Loucy (cell line): ENCODE data around the gene PDE8A.

Experiments used
- H2AFZ ChIP-seq: fragments of 200-600 bp; sonication (generic); 2 replicates; pipeline ENCODE4 v1.6.0; 2016; ENCODE audit warnings: antibody characterized with exemption, mild to moderate bottlenecking, low read length, moderate library complexity
- H3F3A ChIP-seq: fragments of 200-600 bp; 2 replicates; pipeline ENCODE4 v1.6.0; 2016; ENCODE audit warnings: antibody characterized with exemption, low read depth, mild to moderate bottlenecking
- H3K27me3 ChIP-seq: fragments of 200-600 bp; sonication (generic); 2 replicates; pipeline ENCODE4 v1.6.1; 2014; ENCODE audit warnings: low read length, mild to moderate bottlenecking; ENCODE audit not compliant: insufficient read depth, poor library complexity, severe bottlenecking
- H3K36me3 ChIP-seq: fragments of 200-600 bp; sonication (generic); 2 replicates; pipeline ENCODE4 v1.6.1; 2016; ENCODE audit warnings: low read length; ENCODE audit not compliant: insufficient read depth
- H3K4me1 ChIP-seq: fragments of 200-600 bp; sonication (generic); 2 replicates; pipeline ENCODE4 v1.5.1; 2014; ENCODE audit warnings: low read length, mild to moderate bottlenecking; ENCODE audit not compliant: insufficient read depth, poor library complexity, severe bottlenecking
- H3K4me2 ChIP-seq: fragments of 200-600 bp; sonication (generic); 2 replicates; pipeline ENCODE4 v1.6.0; 2014; ENCODE audit warnings: antibody characterized with exemption, low read length, low read depth, mild to moderate bottlenecking; ENCODE audit not compliant: poor library complexity, severe bottlenecking
- H3K4me3 ChIP-seq: fragments of 200-600 bp; sonication (generic); 2 replicates; pipeline ENCODE4 v1.5.1; 2014; ENCODE audit warnings: low read length, mild to moderate bottlenecking, mixed read lengths; ENCODE audit not compliant: poor library complexity, severe bottlenecking
- H3K79me2 ChIP-seq: fragments of 200-600 bp; sonication (generic); 2 replicates; pipeline ENCODE4 v1.6.1; 2014; ENCODE audit warnings: low read length; ENCODE audit not compliant: insufficient read depth
- H3K9ac ChIP-seq: fragments of 200-600 bp; sonication (generic); 2 replicates; pipeline ENCODE4 v1.6.0; 2014; ENCODE audit warnings: mild to moderate bottlenecking, low read depth, low read length, moderate library complexity; ENCODE audit not compliant: poor library complexity, severe bottlenecking
- H3K9me2 ChIP-seq: fragments of 200-600 bp; sonication (generic); replicated peaks from 2 replicates; pipeline ENCODE4 v1.6.1; 2016; ENCODE audit warnings: low read depth, low read length, mixed read lengths
- H3K9me3 ChIP-seq: fragments of 200-600 bp; sonication (generic); 2 replicates; pipeline ENCODE4 v1.6.1; 2014; ENCODE audit warnings: mild to moderate bottlenecking, antibody characterized with exemption, low read length, low read depth; ENCODE audit not compliant: insufficient read depth
- H4K20me1 ChIP-seq: fragments of 200-600 bp; sonication (generic); 2 replicates; pipeline ENCODE4 v1.6.0; 2014; ENCODE audit warnings: antibody characterized with exemption, low read length, mild to moderate bottlenecking; ENCODE audit not compliant: insufficient read depth, poor library complexity, severe bottlenecking
- CTCF ChIP-seq: fragments of 200-600 bp; sonication (generic); conservative IDR thresholded peaks from 2 replicates; pipeline ENCODE4 v1.5.1; 2014; ENCODE audit warnings: mild to moderate bottlenecking, antibody characterized with exemption, low read length
- EZH2phosphoT487 ChIP-seq: fragments of 200-600 bp; IDR thresholded peaks from 2 replicates; pipeline ENCODE4 v1.6.1; 2018; ENCODE audit warnings: antibody characterized with exemption, mild to moderate bottlenecking, moderate library complexity, borderline replicate concordance

Gene PDE8A

DNA sequence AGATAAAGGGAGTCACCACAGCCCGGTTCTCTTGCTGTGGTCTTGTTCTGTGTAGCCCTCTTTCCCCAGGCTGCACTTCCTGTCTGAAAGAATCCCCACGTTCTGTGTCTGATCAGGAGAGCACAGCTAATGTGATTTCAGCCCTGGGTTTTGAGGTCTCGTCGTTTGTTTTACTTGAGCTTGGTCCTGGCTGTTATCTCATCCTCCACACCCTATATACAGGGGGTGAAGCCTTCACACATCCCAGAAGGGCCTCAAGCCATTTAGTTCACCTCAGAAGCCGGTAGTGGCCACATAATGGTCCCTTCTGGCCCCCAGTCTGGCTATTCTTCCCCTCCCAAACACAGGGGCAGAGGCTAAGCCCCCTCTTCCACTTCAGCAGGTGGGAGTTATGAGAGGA is 115.6 kb downstream of the PDE8A start:
- no peaks in the 10 kb centered on the region for H3K9me3 ChIP-seq
- H3K4me1 ChIP-seq: peaks cover 22% of the 10 kb centered on the region
- no peak overlapping the region for H3K9ac ChIP-seq
- no peak overlapping the region for H2AFZ ChIP-seq
- H3K9me2 ChIP-seq: no peaks in the 10 kb centered on the region
- no peaks in the 10 kb centered on the region for H4K20me1 ChIP-seq
- H3K4me3 ChIP-seq: no peak overlapping the region
- H3K4me2 ChIP-seq: no peak overlapping the region
- no peaks in the 10 kb centered on the region for H3K27me3 ChIP-seq
- H3F3A ChIP-seq: no peaks in the 10 kb centered on the region
- no peaks in the 10 kb centered on the region for H3K79me2 ChIP-seq
- TF ChIP-seq EZH2phosphoT487: no peak
- peaks cover 19% of the 10 kb centered on the region; the same call in 1 of the 2 replicates for H3K36me3 ChIP-seq

DNA sequence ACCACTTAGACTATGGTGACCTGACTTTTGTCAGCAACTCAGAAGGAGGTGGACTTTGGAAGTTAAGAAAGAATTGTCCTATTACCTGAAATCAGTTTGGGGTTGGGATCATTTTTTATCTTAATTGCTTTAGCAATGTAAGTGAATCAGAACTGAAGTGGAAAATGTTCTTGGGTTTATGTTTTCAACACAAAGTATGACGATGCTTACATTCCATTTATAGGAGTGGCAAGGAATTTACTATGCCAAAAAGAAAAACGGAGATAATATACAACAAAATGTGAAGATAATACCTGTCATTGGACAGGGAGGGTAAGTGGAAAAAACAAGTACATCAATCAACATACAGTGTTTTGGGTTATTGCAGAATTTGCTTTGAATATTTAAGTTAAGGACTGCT is 116.1 kb downstream of the PDE8A start:
- H3K4me2 ChIP-seq: no peak overlapping the region

DNA sequence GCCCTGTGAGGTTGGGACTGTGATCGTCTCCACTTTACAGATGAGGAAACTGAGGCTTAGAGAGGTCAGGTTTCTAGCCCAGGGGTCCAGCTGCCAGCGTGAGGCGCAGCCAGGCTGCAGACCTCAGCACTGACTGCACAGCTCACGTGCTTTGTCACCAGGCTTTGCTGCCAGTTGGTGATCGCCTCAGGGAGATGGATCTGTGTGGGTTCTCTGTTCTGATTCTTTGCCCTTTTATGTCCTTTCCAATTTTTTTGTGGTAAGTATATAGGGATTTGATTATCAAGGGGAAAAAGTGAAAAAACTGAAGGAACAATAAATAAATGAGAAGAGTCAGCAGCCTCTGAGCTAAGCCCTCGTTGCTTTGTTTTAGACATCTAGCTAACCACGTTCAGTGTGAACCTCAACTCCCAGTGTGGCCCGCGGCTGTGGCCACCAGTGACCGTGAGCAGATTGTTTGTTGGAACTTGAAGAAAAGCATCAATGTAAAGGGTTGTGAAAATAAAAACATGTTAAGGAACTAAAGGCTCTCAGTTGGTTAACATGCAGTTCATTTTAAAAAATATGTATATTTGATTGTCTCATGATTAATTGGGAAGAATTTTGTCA is 117.6 kb downstream of the PDE8A start:
- Histone ChIP-seq H3K9me2 (no peaks in the 10 kb centered on the region), H3K9ac (no peak overlapping the region), H3K4me1 (peaks cover 22% of the 10 kb centered on the region), H3K4me3 (no peak overlapping the region), H2AFZ (no peak overlapping the region), H3K9me3 (no peaks in the 10 kb centered on the region), H3K27me3 (no peaks in the 10 kb centered on the region), H3K4me2 (no peak overlapping the region), H3F3A (no peaks in the 10 kb centered on the region), H3K79me2 (no peaks in the 10 kb centered on the region), H3K36me3 (peaks cover 8% of the 10 kb centered on the region; the same call in 1 of the 2 replicates), H4K20me1 (no peaks in the 10 kb centered on the region)
- TF ChIP-seq EZH2phosphoT487 (no peak), CTCF (no peak)

More for the DNA sequence above, 116.1 kb downstream of the PDE8A start:
- no peak overlapping the region for H3K9ac ChIP-seq
- H3K27me3 ChIP-seq: no peaks in the 10 kb centered on the region
- H4K20me1 ChIP-seq: no peaks in the 10 kb centered on the region
- H3K36me3 ChIP-seq: peaks cover 14% of the 10 kb centered on the region; the same call in 1 of the 2 replicates
- H3K4me1 ChIP-seq: peaks cover 22% of the 10 kb centered on the region
- H3K4me3 ChIP-seq: no peak overlapping the region
- H2AFZ ChIP-seq: no peak overlapping the region
- no peak for TF ChIP-seq CTCF
- no peak for TF ChIP-seq EZH2phosphoT487
- no peaks in the 10 kb centered on the region for H3K9me2 ChIP-seq
- H3K79me2 ChIP-seq: no peaks in the 10 kb centered on the region
- H3K9me3 ChIP-seq: no peaks in the 10 kb centered on the region
- no peaks in the 10 kb centered on the region for H3F3A ChIP-seq
